Measurements from ENCODE around the gene MYO1E.

GRCh38 chr15:59200560-59200959 lies 172.1 kb downstream of the MYO1E start:
- TF ChIP-seq CTCF (IDR thresholded peaks at IDR 0.05) = no peak
- no peak for TF ChIP-seq POLR2A (IDR thresholded peaks at IDR 0.05)
